Ramos (cell line): ENCODE results near the gene CNPPD1.
"Not testable (repeated sequence)": the region's sequence is repeated elsewhere in the genome, so short reads cannot be mapped to it uniquely, and the experiment has no call there.

Experiments used
- in situ Hi-C: fragments of 300-500 bp; cut with MboI; formaldehyde crosslinking; loops from one replicate; pipeline ENCODE4 v1.14.3; 2022; ENCODE audit warnings: low sequenced_read_pairs; ENCODE audit not compliant: unreplicated experiment

Gene CNPPD1

DNA sequence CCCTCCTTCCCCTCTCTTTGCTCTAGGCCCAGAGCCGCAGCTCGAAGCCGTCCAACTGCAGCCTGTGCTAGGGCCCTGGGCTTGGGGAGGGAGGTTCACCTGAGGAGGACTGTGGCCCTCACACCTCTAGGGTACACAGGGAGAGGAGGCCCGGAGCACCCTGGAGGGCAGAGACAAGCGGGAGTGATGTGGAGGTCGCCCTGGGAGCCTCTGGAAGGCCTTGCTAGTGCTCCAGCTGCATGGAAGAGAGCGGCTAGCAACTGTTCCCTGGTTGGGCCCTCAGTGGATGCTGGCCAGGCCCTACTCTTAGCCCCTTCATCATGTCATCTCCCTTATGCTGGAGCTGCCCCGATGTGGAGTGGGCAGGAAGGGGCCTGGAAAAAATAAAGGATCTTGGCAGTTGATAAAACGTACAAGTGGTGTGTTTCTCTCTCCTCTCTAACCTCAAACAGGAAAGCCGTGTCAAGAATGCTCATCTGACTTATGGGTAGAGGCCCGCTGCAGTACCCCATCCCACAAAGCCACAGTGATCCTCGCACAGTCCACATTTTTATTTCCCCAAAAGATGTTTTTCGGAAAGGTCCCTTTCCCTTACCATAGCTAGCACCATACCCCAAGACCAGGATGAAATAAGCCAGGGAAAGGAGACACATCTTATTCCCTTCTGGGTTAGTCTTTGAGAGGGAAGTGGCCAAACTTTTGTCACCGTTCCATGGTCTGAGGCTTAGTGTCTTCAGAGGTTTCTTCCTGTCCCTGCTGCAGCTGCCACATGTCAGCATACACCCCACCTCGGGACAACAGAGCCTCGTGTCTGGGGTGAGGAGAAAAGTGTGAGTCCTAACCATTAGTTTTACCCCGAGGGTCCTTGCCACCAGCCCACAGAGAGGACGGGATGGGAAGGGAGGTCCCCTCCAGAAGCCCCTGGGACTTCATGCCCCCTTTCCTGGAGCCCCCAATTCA lies 32.8 kb upstream of the CNPPD1 start:
- in situ Hi-C loops = loop anchor here (5.0 kb wide), 1 partner anchor 37 kb away; the partner anchor contains the start of gene SLC23A3

DNA sequence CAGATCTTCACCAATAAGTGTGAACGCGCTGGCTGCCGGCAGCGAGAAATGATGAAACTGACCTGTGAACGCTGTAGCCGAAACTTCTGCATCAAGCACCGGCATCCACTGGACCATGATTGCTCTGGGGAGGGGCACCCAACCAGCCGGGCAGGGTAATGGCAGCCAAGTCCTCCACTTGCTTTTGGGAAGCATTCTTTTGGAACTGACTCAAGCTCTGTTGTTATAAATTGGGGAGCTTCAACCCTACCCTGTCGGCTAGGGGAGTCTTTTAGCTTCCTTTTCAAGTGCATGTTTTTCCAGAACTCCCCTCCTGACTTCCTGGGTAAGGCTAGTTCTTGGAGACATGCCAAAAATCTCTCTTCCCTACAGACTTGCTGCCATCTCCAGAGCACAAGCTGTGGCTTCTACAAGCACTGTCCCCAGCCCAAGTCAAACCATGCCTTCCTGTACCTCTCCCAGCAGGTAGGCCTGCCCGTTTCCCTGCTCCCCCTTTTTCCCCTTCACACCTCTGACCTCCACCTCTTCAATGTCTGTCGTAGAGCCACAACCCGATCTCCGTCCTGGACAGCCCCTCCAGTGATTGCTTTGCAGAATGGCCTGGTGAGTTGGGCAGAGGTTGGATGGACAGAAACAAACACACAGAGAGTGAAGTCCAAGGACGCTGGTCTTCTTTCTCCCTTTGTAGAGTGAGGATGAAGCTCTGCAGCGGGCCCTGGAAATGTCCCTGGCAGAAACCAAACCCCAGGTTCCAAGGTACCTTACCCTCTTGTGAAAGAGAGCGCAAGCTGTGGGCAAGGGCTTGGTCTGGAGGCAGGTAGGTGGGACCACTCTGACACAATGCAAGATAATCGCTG lies 31.4 kb upstream of the CNPPD1 start:
- in situ Hi-C loops = loop anchor here (5.0 kb wide), 1 partner anchor 36 kb away; the partner anchor contains the start of gene SLC23A3

DNA sequence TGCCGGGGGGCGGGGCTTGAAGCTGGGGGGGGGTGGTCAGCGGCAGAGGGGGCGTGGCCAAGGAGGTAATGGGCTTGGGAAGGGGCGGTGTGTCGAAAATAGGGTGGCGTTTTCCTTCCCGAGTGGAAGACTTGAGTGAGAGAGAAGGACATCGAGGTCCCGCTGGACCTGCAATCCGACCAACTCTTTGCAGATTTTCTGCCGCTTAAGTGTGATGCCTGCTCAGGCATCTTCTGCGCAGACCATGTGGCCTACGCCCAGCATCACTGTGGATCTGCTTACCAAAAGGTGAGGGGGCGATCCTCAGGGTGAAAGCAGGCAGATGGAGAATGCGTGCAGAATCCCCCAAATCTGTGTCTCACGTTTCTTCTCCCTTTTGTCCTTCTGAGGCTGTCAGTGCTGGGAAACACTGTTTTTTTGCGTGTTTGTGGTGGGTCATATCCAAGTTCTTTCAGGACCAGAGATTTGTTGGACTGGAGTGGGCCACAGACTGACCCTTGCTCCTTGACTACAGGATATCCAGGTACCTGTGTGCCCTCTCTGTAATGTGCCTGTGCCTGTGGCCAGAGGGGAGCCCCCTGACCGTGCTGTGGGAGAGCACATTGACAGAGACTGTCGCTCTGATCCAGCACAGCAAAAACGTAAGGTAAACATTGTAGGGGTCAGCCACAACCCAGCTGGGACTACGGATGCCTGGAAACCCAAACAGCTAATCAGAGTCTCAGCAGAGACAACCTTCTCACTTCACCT lies 30.6 kb upstream of the CNPPD1 start:
- in situ Hi-C loops = loop anchor here (5.0 kb wide), 1 partner anchor 35 kb away; the partner anchor contains the start of gene SLC23A3

DNA sequence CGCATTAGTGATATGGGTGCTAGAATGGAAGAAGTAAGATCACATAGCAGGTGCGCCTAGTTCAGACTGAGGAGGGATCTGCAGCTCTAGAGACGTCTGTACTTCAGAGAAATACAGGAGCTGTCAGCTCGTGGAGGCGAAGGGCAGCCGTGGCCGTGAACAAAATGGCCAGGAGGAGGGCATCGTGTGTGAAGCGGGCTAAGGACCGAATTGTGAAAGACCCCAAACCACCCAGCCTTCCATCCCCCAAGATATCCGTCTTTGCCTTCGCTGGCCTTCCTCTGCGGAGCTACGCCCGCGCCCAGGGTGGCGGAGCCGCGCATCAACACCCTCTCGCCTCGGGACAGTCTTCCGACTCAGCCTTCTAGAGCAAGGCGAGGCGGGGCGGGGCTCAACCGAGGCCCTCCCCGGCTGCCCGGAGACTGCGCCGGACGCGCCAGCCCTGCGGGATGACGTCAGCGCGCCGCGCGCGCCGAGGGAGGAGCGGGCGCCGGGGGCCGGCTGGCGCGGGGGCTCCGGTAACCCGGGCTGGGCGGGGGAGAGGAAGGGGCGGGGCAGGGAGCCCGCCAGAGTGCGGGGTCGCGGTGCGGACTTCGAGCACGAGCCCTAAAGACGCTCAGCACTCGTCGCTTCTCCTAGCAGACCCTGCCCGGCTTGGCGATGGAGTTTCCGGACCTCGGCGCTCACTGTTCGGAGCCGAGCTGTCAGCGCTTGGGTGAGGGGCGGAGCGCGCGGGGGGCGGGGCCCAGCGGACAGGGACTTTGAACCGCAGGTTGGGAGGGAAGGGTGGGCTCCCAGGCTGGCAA lies 29.8 kb upstream of the CNPPD1 start, which contains the start of gene ZFAND2B:
ZFAND2B (plus strand) TSS at position 455 of the 806 bp plus-strand sequence; CDS start at position 661, 206 bp downstream.
- in situ Hi-C loops = loop anchor here (5.0 kb wide), 1 partner anchor 34 kb away; the partner anchor contains the start of gene SLC23A3

DNA sequence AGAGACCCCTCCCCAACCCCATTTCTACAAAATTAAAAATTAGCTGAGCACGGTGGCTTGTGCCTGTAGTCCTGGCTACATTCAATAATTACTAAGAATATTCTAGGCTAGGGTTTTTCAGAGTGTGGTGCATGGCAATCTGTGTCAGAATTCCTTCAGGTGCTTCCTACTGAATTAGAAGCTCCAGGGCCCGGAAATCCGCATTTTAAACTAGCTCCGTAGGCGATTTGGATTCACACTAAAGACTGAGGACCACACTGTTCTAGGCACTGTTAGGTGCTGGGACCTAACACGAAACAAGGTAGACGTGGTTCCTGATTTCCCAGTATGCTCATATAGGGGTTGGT lies 29.2 kb upstream of the CNPPD1 start:
- in situ Hi-C loops = loop anchor here (5.0 kb wide), 1 partner anchor 34 kb away; the partner anchor contains the start of gene SLC23A3

DNA sequence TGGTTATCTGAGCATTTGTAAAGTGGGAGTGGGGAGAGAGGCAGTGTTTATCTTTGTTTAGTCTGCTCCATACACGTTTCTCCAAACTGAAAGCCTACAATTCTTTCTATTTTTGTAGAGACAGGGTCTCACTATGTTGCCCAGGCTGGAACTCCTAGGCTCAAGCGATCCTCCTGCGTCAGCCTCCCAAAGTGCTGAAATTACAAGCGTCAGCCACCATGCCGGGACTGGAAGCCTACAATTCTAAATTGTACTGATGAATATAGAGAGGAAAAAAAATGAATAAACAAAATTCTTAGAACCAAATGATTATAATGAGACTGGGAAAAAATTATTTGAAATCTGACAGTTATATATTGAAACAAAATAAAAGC lies 28.4 kb upstream of the CNPPD1 start:
- in situ Hi-C loops = loop anchor here (5.0 kb wide), 1 partner anchor 33 kb away; the partner anchor contains the start of gene SLC23A3

DNA sequence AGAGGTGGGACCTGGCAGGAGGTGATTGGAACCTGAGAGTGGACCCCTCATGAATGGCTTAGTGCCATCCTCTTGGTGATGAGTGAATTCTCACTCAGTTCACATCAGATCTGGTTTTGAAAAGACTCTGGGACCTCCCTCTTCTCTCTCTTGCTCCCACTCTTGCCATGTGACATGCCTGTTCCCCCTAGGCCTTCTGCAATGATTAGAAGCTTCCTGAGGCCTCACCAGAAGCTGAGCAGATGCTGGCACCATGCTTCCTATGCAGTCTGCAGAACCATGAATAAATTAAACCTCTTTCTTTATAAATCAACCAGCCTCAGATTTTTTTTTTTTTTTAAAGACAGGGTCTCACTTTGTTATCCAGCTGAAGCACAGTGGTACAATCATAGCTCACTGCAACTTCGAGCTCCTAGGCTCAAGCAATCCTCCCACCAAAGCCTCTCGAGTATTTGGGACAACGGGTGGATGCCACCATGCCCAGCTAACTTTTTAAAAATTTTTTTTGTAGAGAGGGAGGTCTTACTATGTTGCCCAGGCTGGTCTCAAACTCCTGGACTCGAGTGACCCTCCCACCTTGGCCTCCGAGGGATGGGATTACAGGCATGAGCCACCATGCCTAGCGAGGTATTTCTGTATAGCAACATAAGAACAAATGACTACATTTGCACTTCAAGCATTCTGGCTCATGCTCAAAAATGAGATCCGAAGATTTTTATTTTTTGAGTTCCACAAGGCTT lies 27.9 kb upstream of the CNPPD1 start:
- in situ Hi-C loops = loop anchor here (5.0 kb wide), 1 partner anchor 32 kb away; the partner anchor contains the start of gene SLC23A3

DNA sequence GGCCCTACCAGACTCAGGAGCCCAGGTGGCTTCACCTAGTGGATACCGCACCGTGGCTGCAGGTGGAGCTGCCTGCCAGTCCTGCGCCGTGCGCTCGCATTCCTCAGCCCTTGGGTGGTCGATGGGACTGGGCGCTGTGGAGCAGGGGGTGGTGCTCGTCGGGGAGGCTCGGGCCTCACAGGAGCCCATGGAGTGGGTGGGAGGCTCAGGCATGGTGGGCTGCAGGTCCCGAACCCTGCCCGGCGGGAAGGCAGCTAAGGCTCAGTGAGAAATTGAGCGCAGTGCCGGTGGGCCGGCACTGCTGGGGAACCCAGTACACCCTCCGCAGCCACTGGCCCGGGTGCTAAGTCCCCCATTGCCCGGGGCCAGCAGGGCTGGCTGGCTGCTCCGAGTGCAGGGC lies 24.6 kb upstream of the CNPPD1 start:
- in situ Hi-C loops = not testable (repeated sequence)

DNA sequence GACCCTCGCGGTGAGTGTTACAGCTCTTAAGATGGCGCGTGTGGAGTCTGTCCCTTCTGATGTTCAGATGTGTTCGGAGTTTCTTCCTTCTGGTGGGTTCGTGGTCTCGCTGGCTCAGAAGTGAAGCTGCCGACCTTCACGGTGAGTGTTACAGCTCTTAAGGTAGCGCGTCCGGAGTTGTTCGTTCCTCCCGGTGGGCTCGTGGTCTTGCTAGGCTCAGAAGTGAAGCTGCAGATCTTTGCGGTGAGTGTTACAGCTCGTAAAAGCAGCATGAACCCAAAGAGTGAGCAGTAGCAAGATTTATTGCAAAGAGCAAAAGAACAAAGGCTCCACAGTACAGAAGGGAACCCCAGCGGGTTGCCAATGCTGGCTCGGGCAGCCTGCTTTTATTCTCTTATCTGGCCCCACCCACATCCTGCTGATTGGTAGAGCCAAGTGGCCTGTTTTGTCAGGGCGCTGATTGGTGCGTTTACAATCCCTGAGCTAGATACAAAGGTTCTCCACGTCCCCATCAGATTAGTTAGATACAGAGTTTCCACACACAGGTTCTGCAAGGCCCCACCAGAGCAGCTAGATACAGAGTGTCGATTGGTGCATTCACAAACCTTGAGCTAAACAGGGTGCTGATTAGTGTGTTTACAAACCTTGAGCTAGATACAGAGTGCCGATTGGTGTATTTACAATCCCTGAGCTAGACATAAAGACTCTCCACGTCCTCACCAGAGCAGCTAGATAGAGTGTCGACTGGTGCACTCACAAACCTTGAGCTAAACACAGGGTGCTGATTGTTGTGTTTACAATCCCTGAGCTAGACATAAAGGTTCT lies 24.0 kb upstream of the CNPPD1 start:
- in situ Hi-C loops = not testable (repeated sequence)

DNA sequence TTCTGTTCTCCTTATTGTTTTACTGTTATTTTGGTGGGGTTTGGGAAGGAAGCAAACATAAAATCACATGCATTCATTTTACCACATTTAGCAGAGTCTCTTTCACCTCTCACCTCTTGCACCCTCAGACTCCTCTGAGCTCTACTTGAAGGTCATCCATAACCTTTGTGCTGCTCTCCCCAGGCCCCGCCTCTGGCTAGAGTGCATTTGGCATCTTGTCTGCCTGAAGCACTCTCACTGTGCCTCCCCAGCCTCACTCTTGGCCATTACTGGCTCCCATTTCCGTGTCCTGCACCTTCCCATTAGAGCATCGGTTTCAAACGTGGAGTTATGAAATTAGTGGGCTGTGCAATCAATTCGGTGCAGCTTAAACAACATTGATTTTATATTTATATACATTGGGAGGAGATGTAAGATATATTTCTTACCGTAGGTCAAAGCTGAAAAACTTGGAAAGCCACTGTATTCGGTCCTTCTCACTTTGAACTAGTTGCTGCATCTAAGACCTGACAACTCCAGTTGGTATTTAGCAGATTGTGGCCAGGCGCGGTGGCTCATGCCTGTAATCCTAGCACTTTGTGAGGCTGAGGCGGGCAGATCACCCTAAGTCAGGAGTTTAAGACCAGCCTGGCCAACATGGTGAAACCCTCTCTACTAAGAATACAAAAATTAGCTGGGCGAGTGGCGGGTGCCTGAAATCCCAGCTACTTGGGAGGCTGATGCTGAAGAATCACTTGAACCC lies 22.9 kb upstream of the CNPPD1 start:
- in situ Hi-C loops = no loop called here

DNA sequence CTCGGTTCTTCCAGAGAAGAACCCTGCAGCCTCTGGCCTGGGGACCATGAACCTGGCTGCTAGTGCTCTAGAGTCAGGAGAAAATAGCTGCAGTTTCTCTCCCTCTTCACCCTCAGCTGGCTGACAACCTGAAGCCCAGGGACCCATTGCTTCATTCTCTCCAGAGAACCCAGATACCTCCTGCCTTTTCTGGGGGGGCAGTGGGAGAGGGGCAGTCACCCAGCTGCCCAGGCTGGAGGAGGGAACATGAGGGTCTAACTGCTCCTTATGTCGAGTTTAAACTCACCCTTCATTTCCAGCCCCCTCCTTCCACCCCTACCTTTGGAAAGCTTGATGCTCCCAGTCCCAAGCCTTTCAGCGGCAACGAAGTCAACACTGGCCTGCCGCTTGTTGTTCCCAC lies 22.2 kb upstream of the CNPPD1 start:
- in situ Hi-C loops = no loop called here

DNA sequence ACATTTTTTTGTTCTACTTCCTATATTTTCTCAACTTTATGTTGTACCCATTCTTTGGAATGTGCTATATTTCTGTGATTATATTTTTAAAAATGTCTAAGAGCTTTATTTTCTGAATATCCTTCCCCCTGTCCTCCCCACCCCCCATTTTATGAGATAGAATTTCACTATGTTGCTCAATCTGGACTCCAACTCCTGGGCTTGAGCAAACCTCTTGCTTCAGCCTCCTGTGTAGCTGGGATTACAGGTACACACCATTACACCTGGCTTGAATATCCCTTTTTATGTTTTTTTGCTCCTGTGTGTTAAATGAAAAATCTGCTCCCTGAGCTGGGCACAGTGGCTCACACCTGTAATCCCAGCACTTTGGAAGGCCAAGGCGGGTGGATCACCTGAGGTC lies 20.7 kb upstream of the CNPPD1 start:
- in situ Hi-C loops = no loop called here

DNA sequence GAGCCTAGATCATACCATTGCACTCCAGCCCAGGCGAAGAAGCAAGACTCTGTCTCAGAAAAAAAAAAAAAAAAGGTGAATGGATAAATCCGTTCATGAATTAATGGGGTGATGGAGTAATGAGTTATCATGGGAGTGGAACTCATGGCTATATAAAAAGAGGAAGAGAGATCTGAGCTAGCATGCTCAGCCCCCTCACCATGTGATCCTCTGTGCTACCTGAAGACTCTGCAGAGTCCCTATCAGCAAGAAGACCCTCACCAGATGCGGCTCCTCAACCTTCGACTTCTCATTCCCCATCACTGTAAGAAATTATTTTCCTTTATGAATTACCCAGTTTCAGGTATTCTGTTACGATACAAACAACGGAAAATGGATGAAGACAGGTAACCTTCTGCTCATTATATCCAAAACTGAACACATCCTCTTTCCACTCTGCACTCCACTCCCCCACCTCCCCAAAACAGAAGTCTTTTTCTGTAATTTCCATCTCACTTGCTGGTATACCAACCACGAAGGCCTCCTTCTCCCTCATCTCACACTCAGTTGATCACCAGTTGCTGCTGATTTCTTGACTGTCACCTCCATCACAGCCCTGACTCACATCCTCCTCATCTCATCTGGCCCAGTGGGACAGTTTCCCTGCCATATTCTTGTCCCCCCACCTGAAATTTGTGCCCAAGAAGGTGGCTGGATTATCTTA lies 10.2 kb upstream of the CNPPD1 start:
- in situ Hi-C loops = no loop called here

DNA sequence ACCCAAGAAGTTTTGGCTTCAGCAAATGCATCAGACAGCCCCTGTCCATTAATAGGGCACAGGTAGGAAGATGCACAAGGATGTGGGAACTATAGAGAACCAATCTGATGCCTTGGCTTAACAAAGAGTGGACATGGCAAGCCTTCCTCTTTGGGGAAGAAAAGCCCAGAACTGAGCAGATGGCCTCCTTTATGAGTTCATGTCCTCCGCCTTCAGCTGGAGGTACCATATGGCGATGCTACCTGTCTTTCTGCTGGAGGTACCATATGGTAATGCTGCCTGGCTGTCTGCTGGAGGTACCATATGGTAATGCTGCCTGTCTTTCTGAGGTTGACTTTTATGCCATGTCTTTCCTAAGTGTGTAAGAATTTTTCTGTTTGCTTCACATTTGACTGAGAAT lies 7.4 kb upstream of the CNPPD1 start:
- in situ Hi-C loops = no loop called here

DNA sequence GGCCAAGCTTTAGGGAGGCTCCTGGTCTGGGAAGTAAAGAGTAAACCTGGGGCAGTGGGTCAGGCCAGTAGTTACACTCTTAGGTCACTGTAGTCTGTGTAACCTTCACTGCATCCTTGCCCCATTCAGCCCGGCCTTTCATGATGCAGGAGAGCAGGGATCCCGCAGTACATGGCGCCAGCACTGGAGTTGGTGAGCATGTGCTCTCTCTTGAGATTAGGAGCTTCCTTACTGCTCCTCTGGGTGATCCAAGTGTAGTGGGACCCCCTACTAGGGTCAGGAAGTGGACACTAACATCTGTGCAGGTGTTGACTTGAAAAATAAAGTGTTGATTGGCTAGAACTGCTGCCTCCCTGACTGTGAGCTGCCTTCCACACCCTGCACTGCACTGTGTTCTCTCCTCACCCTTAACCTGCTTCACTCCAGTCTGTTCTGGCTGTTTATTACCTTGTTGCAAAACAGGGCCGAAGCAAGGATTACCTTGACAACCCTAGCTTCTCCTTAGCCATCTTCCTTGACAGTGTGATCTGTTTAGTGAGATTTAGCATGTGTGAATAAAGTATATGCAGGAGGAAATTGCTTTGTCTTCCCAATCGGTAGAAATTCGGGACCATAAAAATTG lies 6.5 kb upstream of the CNPPD1 start:
- in situ Hi-C loops = no loop called here
